ENCODE data around the gene VMO1. TPM values are rescaled to one million over a fixed set of nuclear protein-coding genes. Genes with fewer than 3 reads are reported as not detected.
A peak's percentile ranks its signal among the peaks of the same experiment; 100 is the strongest.

Gene VMO1
- total RNA-seq, 1 donor from 2014 or later: 1.3 TPM

DNA sequence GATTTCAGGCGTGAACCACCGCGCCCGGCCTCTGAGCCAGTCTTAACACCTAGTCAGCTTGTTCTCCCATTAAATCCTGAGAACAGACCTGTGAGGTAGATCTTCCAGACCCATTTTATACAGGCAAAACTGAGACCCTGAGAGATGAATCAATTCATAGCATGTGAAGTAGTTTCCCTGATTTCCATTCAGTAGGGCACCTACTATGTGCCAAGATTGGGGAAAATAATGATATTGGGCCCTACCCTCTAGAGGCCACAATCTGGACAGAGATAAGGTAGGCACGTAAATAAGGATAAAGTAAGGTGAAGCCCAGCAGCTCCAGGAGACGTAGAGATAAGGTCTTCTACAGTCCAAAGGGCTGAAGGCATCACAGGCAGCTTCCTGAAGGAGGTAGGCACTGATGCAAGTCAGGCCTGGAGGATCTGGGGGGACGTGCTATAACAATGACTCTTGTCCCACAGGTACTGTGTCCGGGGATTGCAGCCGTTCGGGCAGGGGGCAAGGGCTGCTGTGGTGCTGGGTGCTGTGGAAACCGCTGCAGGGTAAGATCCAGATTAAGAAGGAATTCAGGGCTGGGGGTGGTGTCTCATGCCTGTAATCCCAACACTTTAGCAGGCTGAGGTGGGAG lies 5.7 kb downstream of the VMO1 start:
- Mint-ChIP-seq H3K27me3 (peaks cover 9% of the 10 kb centered on the region), H3K4me1 (ENCODE audit: low read depth) (peaks cover 3% of the 10 kb centered on the region), H3K9me3 (ENCODE audit: low read depth) (no peaks in the 10 kb centered on the region), H3K4me3 (ENCODE audit: low read depth) (no peak overlapping the region), H3K27ac (no peak overlapping the region), H3K36me3 (ENCODE audit: insufficient read depth) (no peaks in the 10 kb centered on the region)
- TF ChIP-seq, protein P1, sequence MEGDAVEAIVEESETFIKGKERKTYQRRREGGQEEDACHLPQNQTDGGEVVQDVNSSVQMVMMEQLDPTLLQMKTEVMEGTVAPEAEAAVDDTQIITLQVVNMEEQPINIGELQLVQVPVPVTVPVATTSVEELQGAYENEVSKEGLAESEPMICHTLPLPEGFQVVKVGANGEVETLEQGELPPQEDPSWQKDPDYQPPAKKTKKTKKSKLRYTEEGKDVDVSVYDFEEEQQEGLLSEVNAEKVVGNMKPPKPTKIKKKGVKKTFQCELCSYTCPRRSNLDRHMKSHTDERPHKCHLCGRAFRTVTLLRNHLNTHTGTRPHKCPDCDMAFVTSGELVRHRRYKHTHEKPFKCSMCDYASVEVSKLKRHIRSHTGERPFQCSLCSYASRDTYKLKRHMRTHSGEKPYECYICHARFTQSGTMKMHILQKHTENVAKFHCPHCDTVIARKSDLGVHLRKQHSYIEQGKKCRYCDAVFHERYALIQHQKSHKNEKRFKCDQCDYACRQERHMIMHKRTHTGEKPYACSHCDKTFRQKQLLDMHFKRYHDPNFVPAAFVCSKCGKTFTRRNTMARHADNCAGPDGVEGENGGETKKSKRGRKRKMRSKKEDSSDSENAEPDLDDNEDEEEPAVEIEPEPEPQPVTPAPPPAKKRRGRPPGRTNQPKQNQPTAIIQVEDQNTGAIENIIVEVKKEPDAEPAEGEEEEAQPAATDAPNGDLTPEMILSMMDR (IDR thresholded peaks at IDR 0.05; ENCODE audit: unreplicated experiment): no peak
- no peak for DNase-seq (ENCODE audit: low spot score, unreplicated experiment)

DNA sequence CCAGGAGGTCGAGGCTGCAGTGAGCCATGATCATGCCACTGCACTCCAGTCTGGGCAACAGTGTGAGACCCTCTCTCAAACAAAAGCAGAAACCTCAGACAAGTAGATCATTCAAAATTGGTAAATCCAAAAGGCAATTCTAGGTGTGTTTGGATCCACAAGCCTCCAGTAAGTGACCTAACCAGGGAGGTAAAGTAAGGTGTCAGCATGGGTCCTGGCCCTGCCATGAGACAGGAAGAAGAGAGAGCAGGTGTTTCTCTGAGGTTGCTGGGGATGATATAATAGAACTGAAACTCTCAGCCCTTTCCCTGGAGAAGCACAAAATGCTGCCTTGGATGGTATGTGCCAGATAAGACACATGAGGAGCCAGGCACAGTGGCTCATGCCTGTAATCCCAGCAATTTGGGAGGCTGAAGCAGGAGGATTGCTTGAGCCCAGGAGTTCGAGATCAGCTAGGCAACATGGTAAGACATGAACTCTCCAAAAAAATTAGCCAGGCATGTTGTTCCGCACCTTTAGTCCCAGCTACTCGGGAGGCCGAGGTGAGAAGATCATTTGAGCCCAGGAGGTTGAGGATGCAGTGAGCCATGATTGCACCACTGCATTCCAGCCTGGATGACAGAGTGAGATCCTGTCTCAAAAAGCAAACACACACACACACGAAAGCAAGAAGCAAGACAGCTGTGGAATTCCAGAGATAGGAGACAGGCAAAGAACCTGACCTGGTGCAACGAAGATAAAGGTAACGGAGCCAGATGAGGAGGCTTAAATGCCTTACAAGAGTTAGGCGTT lies 8.0 kb downstream of the VMO1 start:
- Mint-ChIP-seq H3K27ac (no peak overlapping the region), H3K9me3 (ENCODE audit: low read depth) (no peaks in the 10 kb centered on the region), H3K27me3 (peaks cover 13% of the 10 kb centered on the region), H3K4me3 (ENCODE audit: low read depth) (no peak overlapping the region), H3K4me1 (ENCODE audit: low read depth) (peaks cover 3% of the 10 kb centered on the region), H3K36me3 (ENCODE audit: insufficient read depth) (no peaks in the 10 kb centered on the region)
- no peak for DNase-seq (ENCODE audit: low spot score, unreplicated experiment)
- TF ChIP-seq, protein P1 (IDR thresholded peaks at IDR 0.05; ENCODE audit: unreplicated experiment): no peak

DNA sequence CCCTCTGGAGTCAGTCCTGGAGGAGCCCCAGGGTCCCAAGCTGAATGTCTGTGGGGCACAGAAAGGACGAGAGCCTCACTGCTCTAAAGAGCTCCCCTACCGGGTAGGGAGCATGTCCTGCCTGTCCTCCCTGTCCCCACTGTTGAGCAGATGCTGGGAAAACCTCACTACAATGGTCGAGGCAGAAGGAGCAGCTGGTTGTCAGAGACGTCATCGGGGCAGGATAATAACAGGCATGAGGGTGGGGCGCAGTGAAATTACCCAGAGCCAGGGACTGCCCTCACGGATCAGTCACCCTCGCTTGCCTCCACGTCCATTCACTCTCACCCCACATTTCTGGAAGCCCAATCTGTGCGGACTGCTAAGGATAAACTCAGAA lies 13.9 kb downstream of the VMO1 start:
- Mint-ChIP-seq H3K4me1 (ENCODE audit: low read depth) (peaks cover 7% of the 10 kb centered on the region), H3K27me3 (peaks cover 7% of the 10 kb centered on the region), H3K36me3 (ENCODE audit: insufficient read depth) (no peaks in the 10 kb centered on the region), H3K4me3 (ENCODE audit: low read depth) (no peak overlapping the region), H3K9me3 (ENCODE audit: low read depth) (no peaks in the 10 kb centered on the region), H3K27ac (peak overlapping the region; percentile 69)
- no peak for DNase-seq (ENCODE audit: low spot score, unreplicated experiment)
- TF ChIP-seq, protein P1 (IDR thresholded peaks at IDR 0.05; ENCODE audit: unreplicated experiment): no peak

DNA sequence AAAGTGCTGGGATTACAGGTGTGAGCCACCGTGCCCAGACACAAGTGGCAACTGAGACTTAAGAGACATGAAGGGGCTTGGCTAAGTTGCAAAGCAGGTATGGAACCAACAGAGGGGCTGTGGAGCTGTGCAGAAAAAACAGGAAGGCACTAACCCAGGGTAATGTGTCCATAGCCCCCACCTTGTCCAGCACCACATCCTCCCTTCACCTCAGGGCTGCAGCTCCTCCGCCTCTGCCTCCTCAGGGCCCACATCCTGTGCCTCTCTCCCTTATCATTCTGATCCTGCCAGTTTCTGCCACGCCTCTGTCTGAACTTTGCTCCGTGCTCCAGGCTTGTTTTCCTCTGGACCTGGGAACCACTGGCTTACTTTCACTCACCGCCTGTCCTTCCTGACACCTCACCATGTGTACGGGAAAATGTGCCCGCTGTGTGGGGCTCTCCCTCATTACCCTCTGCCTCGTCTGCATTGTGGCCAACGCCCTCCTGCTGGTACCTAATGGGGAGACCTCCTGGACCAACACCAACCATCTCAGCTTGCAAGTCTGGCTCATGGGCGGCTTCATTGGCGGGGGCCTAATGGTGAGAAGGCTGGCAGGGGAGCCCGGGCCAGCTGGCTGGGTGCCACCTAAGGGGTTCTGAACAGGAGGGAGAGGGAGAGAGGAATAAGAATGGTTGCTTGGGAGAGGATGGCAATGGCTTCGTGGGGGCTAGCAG lies 14.5 kb downstream of the VMO1 start, which contains the start of gene TM4SF5:
TSS of gene TM4SF5 (plus strand) at position 368 of the 716 bp plus-strand sequence. CDS start at position 405, 37 bp downstream.
- Mint-ChIP-seq H3K27ac (peak within 1 kb of the TSS; percentile 69), H3K36me3 (ENCODE audit: insufficient read depth) (no peaks in the 10 kb centered on the region), H3K4me1 (ENCODE audit: low read depth) (peaks cover 7% of the 10 kb centered on the region), H3K9me3 (ENCODE audit: low read depth) (no peaks in the 10 kb centered on the region), H3K27me3 (peaks cover 7% of the 10 kb centered on the region), H3K4me3 (ENCODE audit: low read depth) (no peak within 1 kb of the TSS)
- DNase-seq (ENCODE audit: low spot score, unreplicated experiment): no peak
- TF ChIP-seq, protein P1 (IDR thresholded peaks at IDR 0.05; ENCODE audit: unreplicated experiment): no peak

DNA sequence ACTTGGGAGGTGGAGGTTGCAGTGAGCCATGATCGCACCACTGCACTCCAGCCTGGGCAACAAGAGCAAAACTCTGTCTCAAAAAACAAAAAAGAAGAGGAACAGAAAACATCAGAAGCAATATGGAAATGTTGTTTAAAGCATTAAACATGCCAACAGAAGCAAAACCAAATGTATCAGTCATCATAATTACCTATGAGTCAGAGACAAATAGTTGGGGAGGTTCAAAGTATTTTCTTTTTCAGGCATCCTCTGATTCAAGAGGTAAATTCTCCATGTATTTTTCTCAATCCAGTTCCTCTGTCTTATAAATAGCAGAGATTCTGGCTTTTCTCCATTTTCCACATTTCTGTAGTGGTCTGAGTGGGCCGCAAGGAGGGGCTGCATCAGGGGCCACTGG lies 16.5 kb downstream of the VMO1 start:
- no peak for DNase-seq (ENCODE audit: low spot score, unreplicated experiment)
- TF ChIP-seq, protein P1 (IDR thresholded peaks at IDR 0.05; ENCODE audit: unreplicated experiment): no peak
- Mint-ChIP-seq H3K4me1 (ENCODE audit: low read depth) (peaks cover 7% of the 10 kb centered on the region), H3K27me3 (peaks cover 7% of the 10 kb centered on the region), H3K9me3 (ENCODE audit: low read depth) (no peaks in the 10 kb centered on the region), H3K36me3 (ENCODE audit: insufficient read depth) (no peaks in the 10 kb centered on the region), H3K4me3 (ENCODE audit: low read depth) (no peak overlapping the region), H3K27ac (no peak overlapping the region)

All from progenitor cell of endocrine pancreas (in vitro differentiated cells).